Stimulated activated CD4-positive, alpha-beta T cell treated with anti-CD3 and anti-CD28 coated beads, Interleukin-15, amount 100 ng/mL, for 24 hours (primary cell): ENCODE results near the gene ZFPM1.
"Not testable (repeated sequence)": the region's sequence is repeated elsewhere in the genome, so short reads cannot be mapped to it uniquely, and the experiment has no call there.

ENCODE experiments used
- DNase-seq: peaks from one replicate; pipeline ENCODE4 v3.0.0-alpha.2; 2020

The ZFPM1 gene

GRCh38 chr16:88516601-88517061 is 63.6 kb downstream of the ZFPM1 start:
- no peak for DNase-seq

GRCh38 chr16:88517208-88517774 is 64.2 kb downstream of the ZFPM1 start:
- not testable (repeated sequence) for DNase-seq

GRCh38 chr16:88518411-88519111 is 65.5 kb downstream of the ZFPM1 start:
- DNase-seq: not testable (repeated sequence)

GRCh38 chr16:88519240-88519639 is 66.2 kb downstream of the ZFPM1 start:
- DNase-seq: no peak

GRCh38 chr16:88519938-88520653 is 67.0 kb downstream of the ZFPM1 start:
- no peak for DNase-seq

- no peak for DNase-seq
These were observed 68.6 kb downstream of the ZFPM1 start for GRCh38 chr16:88521674-88522073.

- no peak for DNase-seq
These were observed 69.3 kb downstream of the ZFPM1 start for GRCh38 chr16:88522276-88522949.

GRCh38 chr16:88523309-88524161 is 70.5 kb downstream of the ZFPM1 start:
- no peak for DNase-seq

- DNase-seq: no peak
These were observed 71.3 kb downstream of the ZFPM1 start for GRCh38 chr16:88524274-88524972.

GRCh38 chr16:88524973-88525662 is 72.0 kb downstream of the ZFPM1 start:
- no peak for DNase-seq

- DNase-seq: no peak
These were observed 72.5 kb downstream of the ZFPM1 start for GRCh38 chr16:88525663-88525990.

- no peak for DNase-seq
These were observed 73.2 kb downstream of the ZFPM1 start for GRCh38 chr16:88526008-88526905.

GRCh38 chr16:88526906-88527185 is 73.8 kb downstream of the ZFPM1 start:
- no peak for DNase-seq

- peak; percentile 70 for DNase-seq
These were observed 74.3 kb downstream of the ZFPM1 start for GRCh38 chr16:88527186-88527936.

GRCh38 chr16:88527937-88528743 is 75.1 kb downstream of the ZFPM1 start:
- no peak for DNase-seq

GRCh38 chr16:88528902-88529318 is 75.8 kb downstream of the ZFPM1 start:
- DNase-seq: no peak

GRCh38 chr16:88529596-88529995 is 76.5 kb downstream of the ZFPM1 start:
- DNase-seq: no peak

- no peak for DNase-seq
These were observed 77.2 kb downstream of the ZFPM1 start for GRCh38 chr16:88530051-88530857.
